HG02623 (cell line): ENCODE results near the gene COQ7.

Experiments used
- ATAC-seq: cut with Tn5 transposase; IDR thresholded peaks from one replicate; pipeline ENCODE4 v1.9.1; 2021; ENCODE audit warnings: moderate library complexity; ENCODE audit not compliant: unreplicated experiment

Gene COQ7

DNA sequence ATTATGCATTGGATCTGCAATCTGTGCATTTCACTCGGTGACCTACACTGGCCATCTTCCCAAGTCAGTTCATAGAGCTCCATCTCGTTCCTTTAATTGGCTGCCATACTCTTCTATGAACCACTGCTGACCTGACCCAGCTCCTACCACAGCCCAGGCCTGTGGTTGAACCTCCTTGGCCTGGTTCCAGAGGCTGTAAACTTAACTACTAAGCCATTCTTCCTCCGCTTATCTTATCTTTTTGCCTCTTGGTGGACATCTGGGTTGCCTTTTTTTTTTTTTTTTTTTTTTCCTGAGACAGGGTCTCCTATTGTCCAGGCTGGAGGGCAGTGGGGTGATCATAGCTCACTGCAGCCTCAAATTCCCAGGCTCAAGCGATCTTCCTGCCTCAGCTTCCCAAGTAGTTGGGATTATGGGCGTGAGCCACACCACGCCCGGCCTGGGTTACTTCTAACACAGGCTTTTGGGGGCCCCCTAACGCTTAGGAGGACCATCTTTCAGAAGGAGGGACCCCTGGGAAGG is 18.3 kb downstream of the COQ7 start:
- ATAC-seq = no peak

DNA sequence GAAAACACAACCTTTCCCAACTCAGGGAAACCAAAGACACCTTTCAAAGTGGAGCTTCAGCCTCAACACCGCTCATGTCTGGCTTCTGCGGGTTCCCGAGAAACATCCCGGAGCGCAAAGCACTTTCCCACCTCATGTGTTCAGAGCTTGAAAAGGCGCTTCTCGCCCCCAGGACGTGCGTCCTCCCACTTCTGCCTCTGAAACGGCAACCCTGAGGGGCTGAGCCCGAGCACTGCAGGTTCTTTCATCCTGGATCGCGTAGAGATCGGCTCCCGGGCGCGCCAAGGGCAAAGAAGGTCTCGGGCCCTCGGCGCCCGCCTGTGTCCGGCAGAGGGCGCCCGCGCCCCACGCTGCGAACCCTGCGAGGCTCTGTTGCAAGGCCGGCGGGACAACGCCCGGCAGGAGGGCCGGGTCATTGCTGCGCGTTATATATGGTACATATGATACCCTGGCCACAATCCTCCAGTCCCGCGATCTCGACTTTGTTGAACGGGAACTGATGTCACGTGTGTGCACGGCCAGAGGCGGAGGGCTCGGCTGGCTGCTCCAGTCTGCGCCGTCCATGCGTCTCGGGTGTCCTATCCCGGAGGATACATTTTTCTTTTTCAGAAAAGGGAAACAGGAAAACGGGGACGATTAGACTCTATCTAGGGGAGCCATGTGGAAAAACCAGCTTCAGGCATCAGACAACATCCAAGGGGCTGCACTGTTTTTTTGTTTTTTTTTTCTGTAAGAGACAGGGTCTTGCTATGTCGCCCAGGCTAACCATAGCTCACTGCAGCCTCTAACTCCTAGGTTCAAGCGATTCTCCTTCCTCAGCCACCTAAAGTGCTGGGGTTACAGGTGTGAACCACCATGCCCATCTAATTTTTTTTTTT is 19.1 kb downstream of the COQ7 start:
- peak; percentile 72 for ATAC-seq

DNA sequence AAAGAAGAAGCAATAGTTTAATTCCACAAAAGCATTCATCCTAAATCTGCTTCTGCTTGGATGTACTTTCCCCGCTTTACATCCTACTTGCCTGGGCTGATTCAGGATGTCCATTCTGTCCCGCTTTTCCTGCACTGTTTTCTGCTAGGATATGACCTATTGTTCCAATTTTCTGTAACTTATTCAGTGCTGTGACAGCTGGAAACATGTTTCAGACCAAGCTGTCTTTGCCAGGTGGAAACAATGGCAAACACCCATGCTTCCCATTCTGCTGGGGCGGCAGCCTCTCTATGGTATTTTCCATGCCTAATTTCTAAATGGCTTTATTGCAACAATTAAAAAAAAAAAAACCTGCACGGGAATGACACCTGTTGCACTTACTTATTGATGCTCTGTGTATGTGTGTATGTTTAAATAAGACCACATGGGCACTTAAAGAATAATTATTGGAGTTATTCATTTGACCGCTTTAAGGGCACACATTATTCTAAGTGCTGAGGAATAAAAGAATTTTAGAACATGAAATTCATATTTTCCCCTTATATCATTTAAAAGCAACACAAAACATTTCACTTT is 21.0 kb downstream of the COQ7 start:
- ATAC-seq = no peak

GRCh38 chr16:19089410-19089955 is 22.1 kb downstream of the COQ7 start:
- ATAC-seq = no peak

DNA sequence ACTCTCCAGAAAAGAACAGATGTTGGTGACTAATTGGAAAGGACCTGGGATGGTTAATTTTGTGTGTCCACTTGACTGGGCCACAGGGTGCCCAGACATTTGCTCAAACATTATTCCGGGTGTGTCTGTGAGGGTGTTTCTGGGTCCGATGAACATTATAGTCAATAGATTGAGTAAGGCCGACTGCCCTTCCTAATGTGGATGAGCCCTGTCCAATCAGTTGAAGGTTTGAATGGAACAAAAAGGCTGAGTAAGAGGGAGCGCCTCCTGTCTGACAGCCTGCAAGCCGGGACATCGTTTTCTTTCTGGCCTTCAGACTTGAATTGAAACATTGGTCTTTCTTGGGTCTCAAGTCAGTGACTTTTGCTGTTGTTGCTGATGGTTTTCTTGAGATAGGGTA is 23.5 kb downstream of the COQ7 start:
- ATAC-seq = no peak

- ATAC-seq = no peak
Measured at GRCh38 chr16:19092653-19093410, 25.4 kb downstream of the COQ7 start.

GRCh38 chr16:19093631-19094541 is 26.5 kb downstream of the COQ7 start:
- ATAC-seq = no peak

GRCh38 chr16:19094542-19095365 is 27.3 kb downstream of the COQ7 start:
- ATAC-seq = no peak

- no peak for ATAC-seq
Measured at GRCh38 chr16:19095654-19096053, 28.2 kb downstream of the COQ7 start.

GRCh38 chr16:19098173-19098572 is 30.8 kb downstream of the COQ7 start:
- no peak for ATAC-seq

DNA sequence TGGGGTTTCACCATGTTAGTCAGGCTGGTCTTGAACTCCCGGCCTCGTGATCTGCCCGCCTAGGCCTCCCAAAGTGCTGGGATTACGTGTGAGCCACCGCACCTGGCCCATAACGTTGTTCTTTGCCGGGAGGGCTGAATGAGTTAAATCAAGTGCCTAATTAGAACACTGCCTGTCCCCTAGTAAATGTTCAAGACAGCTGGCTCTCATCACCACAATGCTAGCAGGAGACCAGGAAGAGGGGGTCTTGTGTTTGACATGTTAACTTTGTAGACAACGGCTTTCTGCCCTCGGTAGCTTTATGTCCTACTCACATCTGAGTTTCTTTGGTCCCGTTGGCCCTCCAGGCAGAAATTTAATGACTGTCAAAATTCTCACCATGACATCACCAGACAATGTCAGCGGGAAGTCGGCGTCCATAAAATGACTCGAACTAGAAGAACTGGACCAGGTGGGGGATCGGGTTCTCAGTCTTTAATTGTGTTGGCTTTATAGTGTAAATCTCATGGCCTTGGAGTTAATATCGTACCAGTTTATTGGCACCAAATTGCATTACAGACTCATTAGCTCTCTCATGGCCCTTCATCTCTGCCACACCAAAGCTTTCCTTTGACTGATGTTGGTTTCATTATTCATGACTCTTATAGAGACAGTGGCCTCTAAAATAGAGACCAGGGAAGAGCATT is 34.9 kb downstream of the COQ7 start:
- no peak for ATAC-seq

DNA sequence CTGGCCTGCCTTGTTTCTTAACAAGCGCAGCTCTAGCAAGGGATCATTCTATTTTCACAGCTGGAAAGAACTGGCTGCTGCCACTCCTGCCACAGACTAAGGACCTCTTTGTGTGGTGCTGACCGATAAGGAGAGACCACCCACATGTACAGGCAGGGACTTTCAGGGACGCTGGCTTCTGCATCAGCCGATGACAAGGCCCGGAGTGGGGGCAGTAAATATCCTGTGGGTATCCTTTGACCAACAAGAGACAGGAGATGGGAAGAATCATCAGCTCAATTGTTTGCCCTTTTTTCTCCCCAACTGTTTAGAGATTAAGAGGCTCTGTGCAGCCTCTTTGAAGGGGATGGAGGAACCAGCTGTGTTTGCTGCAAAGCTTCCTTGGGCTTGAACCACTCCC is 37.2 kb downstream of the COQ7 start:
- no peak for ATAC-seq

GRCh38 chr16:19105131-19105530 is 37.7 kb downstream of the COQ7 start:
- ATAC-seq = no peak

- ATAC-seq = no peak
Measured at GRCh38 chr16:19105891-19106624, 38.6 kb downstream of the COQ7 start.

- ATAC-seq = no peak
Measured at GRCh38 chr16:19106625-19107020, 39.2 kb downstream of the COQ7 start.

DNA sequence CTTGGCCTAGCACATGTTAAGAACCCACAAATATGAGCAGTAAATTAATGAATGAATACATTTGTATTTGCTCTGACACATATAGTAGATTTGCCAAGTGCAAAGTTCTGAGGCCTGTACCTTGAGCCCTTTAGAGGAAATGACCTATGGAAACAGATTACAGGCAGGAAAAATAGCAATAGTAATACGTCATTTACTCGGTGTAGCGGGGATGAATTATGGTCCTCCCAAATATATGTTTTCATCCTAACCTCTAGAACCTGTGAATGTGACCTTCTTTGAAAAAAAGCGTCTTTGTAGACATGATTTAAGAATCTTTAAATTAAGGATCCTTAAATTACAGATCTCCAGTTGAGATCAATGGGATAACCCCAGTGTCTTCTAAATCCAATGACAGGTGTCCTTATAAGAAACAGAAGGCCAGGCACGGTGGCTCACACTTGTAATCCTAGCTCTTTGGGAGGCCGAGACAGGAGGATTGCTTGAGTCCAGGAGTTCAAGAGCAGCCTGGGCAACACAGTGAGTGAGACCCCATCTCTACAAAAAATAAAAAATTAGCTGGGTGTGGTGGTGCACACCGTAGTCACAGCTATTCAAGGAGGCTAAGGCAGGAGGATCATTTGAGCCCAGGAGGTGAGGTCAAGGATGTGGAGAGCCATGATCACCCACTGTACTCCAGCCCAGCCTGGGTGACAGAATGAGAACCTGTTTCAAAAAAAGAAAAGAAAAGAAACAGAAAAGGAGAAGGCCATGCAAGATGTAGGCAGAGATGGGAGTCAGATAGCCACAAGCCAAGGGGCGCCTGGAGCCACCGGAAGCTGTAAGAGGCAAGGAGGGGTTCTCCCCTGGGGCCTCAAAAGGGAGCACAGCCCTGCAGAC is 41.2 kb downstream of the COQ7 start:
- no peak for ATAC-seq

DNA sequence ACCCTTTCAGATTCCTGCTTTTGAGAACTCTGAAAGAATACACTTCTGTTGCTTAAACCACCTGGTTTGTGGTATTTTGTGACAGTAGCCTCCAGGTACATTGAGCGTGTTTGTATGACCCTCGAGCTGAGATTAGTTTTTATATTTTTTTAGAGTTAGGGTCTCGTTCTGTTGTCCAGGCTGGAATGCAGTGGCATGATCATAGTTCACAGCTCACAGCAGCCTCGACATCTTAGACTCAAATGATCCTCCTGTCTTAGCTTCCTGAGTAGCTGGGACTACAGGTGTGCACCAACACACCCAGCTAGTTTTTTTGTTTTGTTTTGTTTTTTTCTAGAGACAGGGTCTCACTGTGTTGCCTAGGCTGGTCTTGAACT is 41.9 kb downstream of the COQ7 start:
- ATAC-seq = no peak
